Activated CD8-positive, alpha-beta T cell treated with anti-CD3 and anti-CD28 coated beads for 36 hours (primary cell): ENCODE results near the gene COPE. TPM values are rescaled to one million over a fixed set of nuclear protein-coding genes. Genes with fewer than 3 reads are reported as not detected.

Source experiments
- ATAC-seq: fragments of 200-7000 bp; cut with Tn5 transposase; one replicate; pipeline ENCODE4 v1.10.0; 2021; ENCODE audit warnings: mild to moderate bottlenecking, moderate library complexity
- CTCF ChIA-PET: fragments of 350-600 bp; sonication (Branson Sonifier 250); formaldehyde crosslinking; loops from one replicate; lab custom pipeline; 2021; ENCODE audit warnings: antibody characterized with exemption; lab: Charles Lee
- POLR2A ChIA-PET: fragments of 350-600 bp; sonication (Branson Sonifier 250); formaldehyde crosslinking; loops from one replicate; lab custom pipeline; 2021; ENCODE audit warnings: antibody characterized with exemption; lab: Charles Lee
- DNase-seq: peaks from one replicate; pipeline ENCODE4 v3.0.0-alpha.2; 2020
- H3K27ac Mint-ChIP-seq: one replicate; pipeline ENCODE4 v1.8.0; 2021; ENCODE audit warnings: mild to moderate bottlenecking, mixed read lengths
- H3K27me3 Mint-ChIP-seq: one replicate; pipeline ENCODE4 v1.8.0; 2021; ENCODE audit warnings: mixed read lengths
- H3K36me3 Mint-ChIP-seq: one replicate; pipeline ENCODE4 v1.8.0; 2021; ENCODE audit warnings: low read depth, mixed read lengths
- H3K4me1 Mint-ChIP-seq: one replicate; pipeline ENCODE4 v1.8.0; 2021; ENCODE audit warnings: low read depth, mixed read lengths
- H3K4me3 Mint-ChIP-seq: one replicate; pipeline ENCODE4 v1.8.0; 2021; ENCODE audit warnings: mild to moderate bottlenecking, moderate library complexity, mixed read lengths
- H3K9me3 Mint-ChIP-seq: one replicate; pipeline ENCODE4 v1.8.0; 2021; ENCODE audit warnings: mixed read lengths
- CTCF ChIP-seq: fragments of 200-600 bp; IDR thresholded peaks from one replicate; pipeline ENCODE4 v1.8.0; 2022; ENCODE audit warnings: antibody characterized with exemption, mild to moderate bottlenecking
- intact Hi-C: fragments of 100-400 bp; cut with micrococcal nuclease; formaldehyde crosslinking; loops from one replicate; pipeline ENCODE4 v1.10.0; 2022
- total RNA-seq, 2 experiments: library from RNA; stranded (reverse); gene quantifications; one replicate each; pipeline ENCODE4 v1.2.3, GENCODE V29; 2021

The COPE gene
- total RNA-seq, 2 experiments from 2014 or later, result 179 to 183 TPM

- no peaks in the 10 kb centered on the region for H3K9me3 Mint-ChIP-seq
- H3K4me1 Mint-ChIP-seq, result peaks cover 2% of the 10 kb centered on the region
- ATAC-seq (no peak), DNase-seq (no peak)
- peaks cover 28% of the 10 kb centered on the region for H3K27me3 Mint-ChIP-seq
- POLR2A ChIA-PET, result interaction anchor here (1.3 kb wide), 1 partner anchor 25 kb away, joined by 4 read pairs; the partner anchor contains the start of genes COPE and DDX49
- H3K4me3 Mint-ChIP-seq, result no peak overlapping the region
- TF ChIP-seq CTCF, result no peak
- CTCF ChIA-PET, result no interaction called here
- no peak overlapping the region for H3K27ac Mint-ChIP-seq
- intact Hi-C loops, result no loop called here
- no peaks in the 10 kb centered on the region for H3K36me3 Mint-ChIP-seq
Observed at GRCh38 chr19:18893587-18894253, 25.5 kb downstream of the COPE start.

GRCh38 chr19:18889949-18890745 is 29.0 kb downstream of the COPE start:
- Mint-ChIP-seq H3K9me3 (no peaks in the 10 kb centered on the region), H3K27ac (no peak overlapping the region), H3K27me3 (peaks cover 14% of the 10 kb centered on the region), H3K36me3 (no peaks in the 10 kb centered on the region), H3K4me3 (no peak overlapping the region), H3K4me1 (no peaks in the 10 kb centered on the region)
- DNase-seq, result no peak
- no peak for ATAC-seq
- CTCF ChIA-PET, result no interaction called here
- intact Hi-C loops, result no loop called here
- TF ChIP-seq CTCF, result no peak
- POLR2A ChIA-PET, result interaction anchor here (0.6 kb wide), 1 partner anchor 112 kb away, joined by 3 read pairs; no protein-coding TSS in a partner anchor

GRCh38 chr19:18886972-18887371 is 32.2 kb downstream of the COPE start:
- intact Hi-C loops, result no loop called here
- no peak for TF ChIP-seq CTCF
- no peak overlapping the region for H3K27ac Mint-ChIP-seq
- H3K36me3 Mint-ChIP-seq, result no peaks in the 10 kb centered on the region
- ChIA-PET CTCF (no interaction called here), POLR2A (no interaction called here)
- H3K4me3 Mint-ChIP-seq, result no peak overlapping the region
- no peaks in the 10 kb centered on the region for H3K27me3 Mint-ChIP-seq
- DNase-seq (no peak), ATAC-seq (no peak)
- no peaks in the 10 kb centered on the region for H3K4me1 Mint-ChIP-seq
- H3K9me3 Mint-ChIP-seq, result no peaks in the 10 kb centered on the region

GRCh38 chr19:18883526-18884304 is 35.5 kb downstream of the COPE start:
- H3K4me1 Mint-ChIP-seq, result no peaks in the 10 kb centered on the region
- ChIA-PET CTCF (interaction anchor here (1.2 kb wide), 1 partner anchor 18 kb away, joined by 3 read pairs; no protein-coding TSS in a partner anchor), POLR2A (interaction anchor here (0.7 kb wide), 1 partner anchor 101 kb away, joined by 3 read pairs; no protein-coding TSS in a partner anchor)
- H3K36me3 Mint-ChIP-seq, result no peaks in the 10 kb centered on the region
- intact Hi-C loops, result no loop called here
- H3K4me3 Mint-ChIP-seq, result no peak overlapping the region
- ATAC-seq (no peak), DNase-seq (no peak)
- TF ChIP-seq CTCF, result no peak
- no peaks in the 10 kb centered on the region for H3K9me3 Mint-ChIP-seq
- H3K27ac Mint-ChIP-seq, result no peak overlapping the region
- H3K27me3 Mint-ChIP-seq, result no peaks in the 10 kb centered on the region
